ACHN (cell line): Measurements from ENCODE around the gene LEAP2.
A peak's percentile ranks its signal among the peaks of the same experiment; 100 is the strongest.

Experiments used
- DNase-seq: peaks from one replicate; pipeline ENCODE4 v3.0.0-alpha.2; 2015
- in situ Hi-C: cut with HindIII; loops from 2 replicates; pipeline ENCODE4 v1.10.0; 2017; ENCODE audit warnings: low sequenced_read_pairs, low pct_ligation_motif_present, low pct_unique_long_range_greater_than_20kb

Gene LEAP2

DNA sequence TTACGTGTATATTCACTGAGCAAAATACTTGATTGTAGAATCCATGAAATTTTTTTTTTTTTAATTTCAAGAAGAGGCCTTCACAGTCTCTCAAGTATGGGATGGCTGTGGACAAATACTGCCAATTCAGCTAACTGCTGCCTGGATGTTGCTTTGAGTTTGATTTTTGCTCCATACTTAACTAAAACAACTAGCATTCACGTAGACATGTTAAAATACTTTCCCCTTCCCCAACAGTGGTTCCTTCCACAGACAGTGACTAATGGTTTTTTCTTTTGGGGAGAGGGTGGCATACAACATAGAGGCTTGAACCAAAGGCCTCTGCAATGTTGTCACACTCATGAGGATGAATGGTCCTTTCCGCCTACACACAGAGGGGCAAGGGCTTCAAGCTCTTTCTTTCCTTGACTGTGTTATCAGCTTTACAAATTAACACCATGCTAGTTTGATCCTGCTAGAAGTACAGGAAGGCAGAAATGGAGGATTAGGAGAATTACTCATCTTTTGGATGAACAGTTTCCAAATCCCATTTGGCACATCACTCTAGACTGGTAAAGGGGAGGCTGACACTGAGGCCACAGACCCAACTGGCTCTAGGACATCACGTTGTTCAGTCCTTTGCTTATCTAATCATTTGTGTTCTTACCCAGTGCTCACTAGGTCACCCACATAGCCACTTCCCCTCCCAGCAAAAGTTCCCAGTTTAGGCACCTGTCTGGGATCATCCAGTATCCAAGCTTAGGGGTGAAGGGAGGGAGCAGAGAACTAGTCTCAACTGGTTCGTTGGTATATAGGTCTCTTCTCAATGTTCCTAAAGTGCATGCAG is 1.8 kb upstream of the LEAP2 start:
- no peak for DNase-seq
- in situ Hi-C loops, result no loop called here

DNA sequence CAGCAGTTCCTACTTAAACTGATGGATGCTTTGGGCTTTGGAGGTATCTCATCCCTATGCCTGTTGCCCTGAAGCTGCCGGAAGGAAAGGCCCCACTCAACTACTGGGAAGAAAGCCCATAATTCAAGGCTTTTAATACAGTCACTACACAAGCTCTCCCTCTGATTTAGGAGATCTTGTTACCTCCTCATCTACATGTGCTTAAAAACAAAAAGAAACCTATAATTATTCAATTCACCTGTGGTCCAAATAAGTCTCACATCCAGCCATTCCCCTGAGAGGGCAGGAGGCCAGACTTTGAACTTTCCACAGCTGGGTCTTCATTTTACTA is 715 bp upstream of the LEAP2 start:
- no peak for DNase-seq
- in situ Hi-C loops, result no loop called here

DNA sequence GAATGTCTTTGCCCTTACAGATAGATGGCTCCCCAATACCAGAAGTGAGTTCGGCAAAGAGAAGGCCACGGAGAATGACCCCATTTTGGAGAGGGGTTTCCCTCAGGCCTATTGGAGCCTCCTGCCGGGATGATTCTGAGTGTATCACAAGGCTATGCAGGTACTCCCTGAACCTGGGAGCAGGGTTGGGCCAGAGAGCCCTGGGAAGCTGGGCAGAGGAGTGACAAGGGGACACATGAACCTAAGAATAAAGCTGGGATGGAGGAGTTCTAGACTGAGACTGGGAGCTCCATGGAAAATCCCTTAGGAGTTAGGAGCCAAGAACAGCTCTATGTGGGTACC is 433 bp downstream of the LEAP2 start:
- in situ Hi-C loops, result no loop called here
- DNase-seq, result no peak

DNA sequence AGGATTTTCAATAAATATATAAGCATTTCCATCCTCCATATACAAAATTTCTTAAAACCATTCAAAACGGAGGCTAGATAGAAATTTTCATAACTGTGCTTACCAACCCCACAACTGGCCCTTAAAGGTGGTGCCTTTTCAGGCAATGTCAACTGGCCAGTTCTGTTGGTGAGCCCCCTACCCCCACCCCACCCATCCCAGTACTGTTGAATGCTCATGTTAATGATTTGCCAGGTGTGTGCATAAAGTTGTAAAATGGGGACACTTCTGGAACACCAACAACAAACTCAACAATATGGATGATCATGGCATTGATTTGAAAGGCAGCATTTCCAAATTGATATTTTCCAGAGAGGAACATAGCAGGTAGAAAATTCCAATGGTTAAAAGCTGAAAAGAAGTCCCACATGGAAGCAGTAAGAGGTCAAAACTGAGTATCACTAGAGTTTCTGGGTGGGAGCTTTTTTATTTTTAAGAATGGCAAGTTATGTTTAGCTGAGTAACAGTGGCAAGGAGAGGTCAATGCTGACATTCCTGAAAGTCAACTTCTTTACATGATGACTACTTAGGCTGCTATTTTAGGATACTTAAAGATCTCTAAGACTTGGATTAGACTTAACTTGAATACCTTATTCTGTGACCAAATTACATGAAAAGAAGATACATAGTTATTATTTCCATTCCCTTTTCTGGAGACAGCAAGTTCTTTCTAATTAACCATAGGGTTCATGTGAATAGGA is 2.7 kb downstream of the LEAP2 start:
- DNase-seq, result no peak
- in situ Hi-C loops, result no loop called here

DNA sequence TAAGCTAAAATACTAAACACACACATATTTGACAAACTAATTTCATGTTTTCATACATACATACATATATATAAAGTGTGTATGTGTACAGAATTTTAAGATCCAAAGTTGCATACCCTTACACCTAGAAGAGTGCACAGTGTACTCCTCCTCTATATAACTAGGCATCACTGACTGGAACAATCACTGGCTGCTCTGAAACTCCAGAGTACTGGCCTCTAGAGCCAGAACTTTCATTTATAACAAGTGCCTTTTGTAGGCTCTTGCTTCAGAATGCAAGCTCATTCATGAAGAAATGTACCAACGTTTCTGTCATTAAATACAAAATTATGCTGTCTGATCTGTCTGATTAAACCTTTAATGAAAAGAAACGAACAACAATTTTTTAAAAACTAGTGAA is 4.0 kb downstream of the LEAP2 start:
- no peak for DNase-seq
- in situ Hi-C loops, result no loop called here

DNA sequence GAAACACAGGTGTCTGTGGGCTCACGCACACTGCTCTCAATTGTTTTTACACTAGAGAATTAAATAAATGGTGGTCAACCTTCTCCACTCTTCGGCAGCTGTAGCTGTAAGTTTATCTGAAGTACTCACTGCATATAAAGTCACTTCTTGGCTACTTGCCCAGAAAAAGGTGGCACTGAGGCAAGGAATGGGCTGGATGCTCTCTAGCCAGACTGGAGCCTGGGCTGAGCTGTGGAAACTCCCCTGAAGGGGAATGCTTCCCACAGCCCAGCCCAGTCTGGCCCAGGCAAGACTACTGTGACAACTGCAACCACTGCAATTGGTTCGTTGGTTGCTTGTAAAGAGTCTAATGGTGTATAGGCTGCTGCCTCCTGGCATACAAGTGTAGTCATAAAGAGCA is 4.5 kb downstream of the LEAP2 start:
- no peak for DNase-seq
- in situ Hi-C loops, result no loop called here

DNA sequence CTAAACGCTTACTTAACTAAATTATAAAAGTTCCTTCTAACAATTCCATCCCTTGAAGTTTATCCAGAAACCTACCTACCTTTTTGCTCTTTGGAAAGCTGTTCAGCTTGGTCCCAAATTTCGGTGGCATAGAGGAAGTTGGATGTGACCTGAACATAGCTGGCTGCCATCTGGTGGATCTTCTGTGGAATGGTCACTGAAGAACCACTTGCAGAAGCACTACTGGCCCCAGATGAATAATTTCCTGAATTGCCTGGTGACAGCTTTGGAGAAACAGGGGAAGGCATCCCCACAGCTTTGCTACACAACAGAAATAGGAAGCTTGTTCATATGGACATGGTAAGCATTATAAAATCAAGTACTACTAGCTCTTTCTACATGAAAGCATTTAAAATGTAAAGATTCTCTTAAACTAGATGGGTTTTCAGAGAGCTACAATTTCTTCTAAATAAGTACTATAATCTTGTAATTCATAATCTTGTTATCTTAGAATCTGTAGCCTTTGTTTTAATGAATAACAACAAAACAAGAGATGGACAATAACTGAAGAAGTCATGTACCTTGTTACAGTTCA is 9.9 kb downstream of the LEAP2 start:
- in situ Hi-C loops, result no loop called here
- peak; percentile 60 for DNase-seq

DNA sequence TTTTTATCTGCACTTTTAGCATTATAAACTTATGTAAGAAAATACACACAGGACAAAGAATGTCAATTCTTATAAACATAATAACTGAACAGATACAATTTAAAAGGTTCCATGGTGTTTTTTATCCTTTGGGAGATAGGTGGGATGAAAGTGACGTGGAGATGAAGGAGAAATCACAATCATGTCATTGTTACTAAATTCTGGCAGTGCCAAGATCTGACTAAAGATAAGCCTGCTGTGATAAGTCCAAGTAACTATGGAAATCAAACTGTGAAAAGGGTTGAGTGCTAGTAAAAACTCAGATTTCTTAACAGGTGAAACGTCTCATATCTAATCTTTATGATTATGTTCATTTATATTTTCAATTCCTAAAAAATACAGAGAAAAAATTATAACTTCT is 11.1 kb downstream of the LEAP2 start:
- in situ Hi-C loops, result no loop called here
- no peak for DNase-seq

DNA sequence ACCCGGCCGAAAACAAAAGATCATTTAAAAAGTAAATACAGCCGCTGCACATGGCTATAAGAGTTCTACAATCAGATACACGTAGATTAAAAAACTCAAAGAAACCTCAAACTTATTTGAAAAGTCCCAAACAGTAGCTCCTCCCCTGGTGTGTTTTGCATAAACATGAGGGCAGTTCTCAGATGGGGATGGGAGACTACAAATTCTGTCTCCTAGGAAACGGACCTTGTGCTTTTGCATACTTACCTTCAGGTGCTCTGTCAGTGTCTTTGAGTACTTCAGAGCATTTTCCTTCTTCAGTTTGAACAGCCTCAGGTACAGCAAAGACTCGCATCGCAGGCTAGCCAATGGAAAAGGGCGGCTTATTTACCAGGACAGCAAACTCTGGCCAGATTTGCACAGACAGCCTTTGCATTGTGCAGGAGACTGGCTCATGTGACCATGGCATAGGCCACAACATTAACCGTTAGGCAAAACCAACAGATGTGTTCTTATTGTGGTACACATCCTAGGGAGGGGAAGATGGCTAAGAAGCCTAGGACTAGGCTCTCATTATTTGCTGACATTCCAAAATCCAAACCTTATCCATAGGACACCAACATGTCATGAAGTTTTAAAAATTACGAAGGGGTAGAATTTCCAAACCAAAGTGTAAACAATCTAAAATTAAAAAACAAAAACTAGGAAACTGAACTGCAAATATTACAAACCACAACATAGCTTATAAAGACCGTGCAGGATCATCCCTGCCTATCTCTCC is 12.8 kb downstream of the LEAP2 start:
- DNase-seq, result no peak
- in situ Hi-C loops, result no loop called here

DNA sequence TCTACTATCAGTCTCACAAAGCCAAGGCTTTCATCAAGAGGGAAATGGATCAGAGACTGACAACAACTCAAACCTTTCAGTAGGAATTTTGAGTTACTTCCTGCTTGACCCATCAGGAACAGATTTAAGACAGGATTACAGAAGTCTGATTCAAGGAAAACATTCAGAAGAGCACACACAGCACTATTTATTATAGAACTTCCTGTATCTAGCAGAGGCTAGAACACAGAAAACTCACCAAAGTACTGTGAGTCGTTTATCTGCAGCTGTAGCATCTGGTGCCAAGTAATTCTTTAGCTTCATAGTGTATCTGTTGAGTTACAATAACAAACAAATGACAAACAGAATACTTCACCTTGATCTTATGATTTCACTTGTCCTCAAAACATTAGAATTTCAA is 13.8 kb downstream of the LEAP2 start:
- DNase-seq, result no peak
- in situ Hi-C loops, result no loop called here

DNA sequence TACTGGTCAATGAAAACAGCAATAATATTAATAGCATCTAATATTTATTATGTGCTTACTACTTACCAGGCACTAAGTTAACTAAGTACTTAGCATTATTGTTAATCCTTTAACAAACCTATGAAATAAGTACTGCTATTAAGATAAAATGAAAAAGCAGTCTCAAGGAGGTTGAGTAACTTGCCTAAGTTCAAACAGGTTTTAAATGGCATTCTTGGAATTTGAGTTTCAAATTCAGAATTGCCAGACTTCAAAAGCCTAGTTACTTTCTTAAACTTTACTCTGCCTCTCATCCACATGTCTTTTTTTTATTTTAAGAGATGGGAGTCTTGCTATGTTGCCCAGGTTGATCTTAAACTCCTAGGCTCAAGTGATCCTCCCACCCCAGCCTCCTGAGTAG is 16.0 kb downstream of the LEAP2 start:
- in situ Hi-C loops, result no loop called here
- no peak for DNase-seq

DNA sequence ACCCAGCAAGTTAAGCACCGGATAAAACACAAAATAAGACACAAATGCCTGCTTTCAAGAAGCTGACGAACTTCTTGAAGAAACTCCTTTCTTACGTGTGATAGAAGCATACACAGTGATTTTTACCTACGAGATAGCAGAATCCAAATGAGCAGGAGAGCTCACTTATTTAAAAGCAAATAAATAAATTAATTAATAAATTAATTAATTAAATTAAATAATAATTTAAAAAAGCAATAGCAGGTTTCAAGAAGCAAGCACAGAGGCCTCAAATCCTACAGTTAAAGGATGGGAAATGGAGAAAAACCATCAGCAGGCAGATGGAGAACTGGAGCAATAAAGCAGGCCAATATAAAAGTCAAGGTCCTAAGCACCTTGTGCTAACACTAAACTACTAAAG is 17.3 kb downstream of the LEAP2 start:
- in situ Hi-C loops, result no loop called here
- DNase-seq, result no peak

DNA sequence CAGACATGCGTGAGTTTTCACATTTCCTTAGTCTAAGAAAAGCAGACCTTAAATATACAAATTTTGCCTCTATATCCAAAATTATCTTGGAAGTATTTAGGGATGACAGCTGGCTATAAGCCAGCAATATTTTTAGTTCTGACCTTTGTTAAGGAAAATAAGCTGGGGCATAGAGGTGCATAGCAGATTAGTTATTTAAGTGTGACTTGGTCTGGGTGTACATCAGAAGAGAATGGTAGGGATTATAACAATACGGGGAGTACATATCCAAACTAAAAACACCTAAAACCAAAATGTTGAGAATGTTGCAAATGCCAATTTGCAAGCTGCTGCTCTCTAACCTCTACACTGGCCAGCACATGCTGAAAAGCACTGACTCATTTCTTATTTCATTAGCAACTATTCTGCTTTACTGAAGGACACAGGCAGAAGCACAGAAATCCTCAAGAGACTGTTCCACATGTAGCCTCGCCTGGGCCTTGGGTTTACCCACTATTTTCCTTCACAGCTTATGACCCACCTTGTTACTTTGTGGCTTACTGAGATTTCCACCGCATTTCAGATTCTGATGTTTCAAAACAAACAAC is 22.3 kb downstream of the LEAP2 start:
- DNase-seq, result no peak

DNA sequence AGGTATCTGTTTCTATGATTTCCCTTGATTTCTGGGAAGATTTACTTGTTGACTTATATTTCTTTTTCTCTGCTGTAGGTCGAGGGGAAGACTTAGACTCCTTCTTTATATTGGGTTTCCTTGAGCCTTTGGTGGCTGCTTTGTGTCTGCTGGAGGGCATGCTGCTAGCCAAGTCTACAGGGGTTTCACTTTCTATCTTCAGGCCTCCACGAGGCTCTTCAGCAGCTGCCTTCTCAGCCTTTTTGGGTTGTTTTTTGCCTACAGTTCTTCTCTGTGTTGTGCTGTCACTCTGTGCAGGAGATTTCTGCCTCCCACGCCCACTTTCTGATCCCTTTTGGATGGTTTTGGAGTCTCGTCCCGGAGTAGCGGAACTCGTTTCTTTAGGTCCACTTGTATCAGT is 23.2 kb downstream of the LEAP2 start:
- in situ Hi-C loops, result no loop called here
- DNase-seq, result no peak

More for the DNA sequence above, 22.3 kb downstream of the LEAP2 start:
- in situ Hi-C loops, result no loop called here

DNA sequence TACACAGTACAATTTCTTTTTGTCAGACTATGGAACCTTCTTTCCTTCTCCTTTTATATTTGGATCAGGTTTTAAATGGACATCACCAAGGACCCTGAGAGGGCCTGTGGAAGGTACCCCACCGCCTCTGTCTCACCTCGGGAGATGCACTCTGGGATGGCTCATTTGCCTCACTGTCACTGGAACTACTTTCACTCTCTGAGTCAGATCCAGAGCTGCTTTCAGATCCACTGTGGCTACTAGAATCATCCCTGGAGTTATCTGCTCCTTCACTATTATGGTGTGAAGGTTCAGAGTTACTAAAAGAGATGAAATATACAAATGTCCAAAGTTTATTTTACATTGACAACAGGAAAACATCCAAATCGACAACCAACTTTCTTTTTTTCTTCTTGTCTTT is 24.6 kb downstream of the LEAP2 start:
- DNase-seq, result no peak
- in situ Hi-C loops, result no loop called here

DNA sequence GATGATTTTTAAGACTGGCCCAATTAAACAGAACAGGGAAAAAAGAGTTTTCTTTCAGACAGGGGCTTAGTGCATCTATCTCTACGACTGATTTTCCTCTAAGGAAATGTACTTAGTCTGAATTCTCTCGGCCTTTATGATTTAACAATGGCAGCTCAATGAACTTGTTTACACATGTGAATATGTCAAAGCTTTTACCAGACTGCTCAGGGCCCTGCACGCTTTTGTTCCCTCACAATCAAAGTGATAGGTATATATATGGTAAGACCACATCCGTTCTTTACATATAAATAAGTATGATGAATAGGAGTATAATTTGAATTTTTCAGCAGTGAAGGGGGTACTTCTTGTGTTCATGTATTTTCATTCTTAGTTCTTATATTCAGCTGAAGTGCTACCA is 27.6 kb downstream of the LEAP2 start:
- in situ Hi-C loops, result no loop called here

DNA sequence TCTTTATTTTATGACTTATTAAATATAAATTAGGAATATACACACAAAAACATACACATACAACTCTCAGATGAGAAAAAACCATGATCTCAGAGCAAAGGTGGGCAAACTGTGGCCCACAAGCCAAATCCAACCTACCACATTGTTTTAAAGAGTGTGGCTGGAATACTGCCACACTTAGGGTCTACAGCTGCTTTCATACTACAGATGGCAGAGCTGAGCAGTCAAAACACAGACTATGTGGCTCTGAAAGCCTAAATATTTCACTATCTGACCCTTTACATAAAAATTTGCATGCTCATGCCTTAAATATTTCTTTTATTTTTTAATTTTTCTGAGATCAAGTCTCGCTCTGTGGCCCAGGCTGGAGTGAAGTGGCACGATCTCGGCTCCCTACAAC is 28.3 kb downstream of the LEAP2 start:
- in situ Hi-C loops, result no loop called here
- DNase-seq, result no peak

More for the DNA sequence above, 27.6 kb downstream of the LEAP2 start:
- DNase-seq, result no peak

DNA sequence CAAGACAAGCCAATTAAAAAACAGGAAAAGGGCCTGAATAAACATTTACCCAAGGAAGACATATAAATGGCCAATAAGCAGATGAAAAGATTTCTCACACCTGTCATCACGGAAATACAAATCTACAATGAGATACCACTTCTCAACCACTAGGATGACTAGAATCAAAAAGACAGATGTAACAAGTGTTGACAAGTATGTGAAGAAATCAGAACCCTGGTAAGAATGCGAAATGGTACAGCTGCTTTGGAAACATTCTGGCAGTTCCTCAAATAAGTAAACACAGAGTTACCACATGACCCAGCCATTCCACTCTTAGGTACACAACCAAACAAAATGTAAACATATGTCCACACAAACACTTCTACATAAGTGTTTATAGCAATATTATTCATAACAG is 32.5 kb downstream of the LEAP2 start:
- DNase-seq, result no peak
- in situ Hi-C loops, result no loop called here

DNA sequence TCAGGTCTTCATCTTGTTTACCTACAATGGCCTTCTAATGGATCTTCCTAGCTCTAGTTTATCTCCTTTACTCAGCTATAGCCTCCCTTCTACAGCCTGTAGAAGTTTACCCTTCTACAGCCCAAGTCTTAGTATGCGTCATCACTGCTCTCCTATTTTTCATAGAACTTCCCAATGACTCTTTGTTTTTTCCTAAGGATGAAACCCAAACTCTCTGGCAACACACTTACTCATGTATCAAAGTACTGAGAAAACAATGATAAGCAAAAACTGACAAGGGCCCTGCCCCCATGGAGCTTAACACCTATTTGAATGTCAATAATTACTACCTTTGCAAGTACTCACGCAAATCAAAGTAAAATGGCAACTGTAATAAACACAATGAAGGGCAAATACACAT is 33.7 kb downstream of the LEAP2 start:
- no peak for DNase-seq
- in situ Hi-C loops, result no loop called here
